HepG2 (cell line): ENCODE data around the gene SNRNP25. TPM values are rescaled to one million over a fixed set of nuclear protein-coding genes. Genes with fewer than 3 reads are reported as not detected.

ENCODE experiments used
- CC2D1A ChIP-seq: sonication (generic); formaldehyde crosslinking; IDR thresholded peaks from 2 replicates; pipeline ENCODE4 v1.8.1; 2023; ENCODE audit warnings: mild to moderate bottlenecking, missing genetic modification reagents
- FOXK2 ChIP-seq: fragments of 450-650 bp; IDR thresholded peaks from 2 replicates; pipeline ENCODE4 v1.6.1; 2016
- GATA4 ChIP-seq: sonication (generic); IDR thresholded peaks from 2 replicates; pipeline ENCODE4 v1.6.1; 2016; ENCODE audit warnings: antibody characterized with exemption, low read depth, borderline replicate concordance
- GZF1 ChIP-seq: sonication (generic); formaldehyde crosslinking; IDR thresholded peaks from 2 replicates; pipeline ENCODE4 v1.5.1; 2020; ENCODE audit warnings: mild to moderate bottlenecking, missing genetic modification reagents
- IRF1 ChIP-seq: sonication (generic); formaldehyde crosslinking; IDR thresholded peaks from 2 replicates; pipeline ENCODE4 v1.4.0; 2020; ENCODE audit warnings: low read depth, mild to moderate bottlenecking, missing genetic modification reagents
- NFIB ChIP-seq: sonication (generic); formaldehyde crosslinking; IDR thresholded peaks from 2 replicates; pipeline ENCODE4 v1.9.0; 2021; ENCODE audit warnings: missing genetic modification reagents, mild to moderate bottlenecking, borderline replicate concordance
- RERE ChIP-seq: IDR thresholded peaks from 2 replicates; pipeline ENCODE4 v1.6.1; 2016; ENCODE audit warnings: low read depth, missing genetic modification reagents, missing compliant biosample characterization
- RFXAP ChIP-seq: sonication (generic); formaldehyde crosslinking; IDR thresholded peaks from 2 replicates; pipeline ENCODE4 v1.4.0; 2020; ENCODE audit warnings: missing genetic modification reagents, borderline replicate concordance
- SALL1 ChIP-seq: sonication (generic); formaldehyde crosslinking; IDR thresholded peaks from 2 replicates; pipeline ENCODE4 v1.8.0; 2022; ENCODE audit warnings: mild to moderate bottlenecking, missing genetic modification reagents
- SMARCC2 ChIP-seq: fragments of 450-650 bp; IDR thresholded peaks from 2 replicates; pipeline ENCODE4 v1.6.1; 2017; ENCODE audit warnings: antibody characterized with exemption, mild to moderate bottlenecking
- ZBTB44 ChIP-seq: sonication (generic); formaldehyde crosslinking; IDR thresholded peaks from 2 replicates; pipeline ENCODE4 v1.4.0; 2020; ENCODE audit warnings: missing genetic modification reagents
- ZMAT5 ChIP-seq: sonication (generic); formaldehyde crosslinking; IDR thresholded peaks from 2 replicates; pipeline ENCODE4 v1.5.0; 2020; ENCODE audit warnings: mild to moderate bottlenecking, low read depth, missing genetic modification reagents, borderline replicate concordance
- ZNF335 ChIP-seq: sonication (generic); formaldehyde crosslinking; IDR thresholded peaks from 2 replicates; pipeline ENCODE4 v1.4.0; 2020; ENCODE audit warnings: missing genetic modification reagents
- ZNF350 ChIP-seq: sonication (generic); formaldehyde crosslinking; IDR thresholded peaks from 2 replicates; pipeline ENCODE4 v1.4.0; 2020; ENCODE audit warnings: mild to moderate bottlenecking, low read depth, missing genetic modification reagents, borderline replicate concordance
- ZNF468 ChIP-seq: sonication (generic); formaldehyde crosslinking; IDR thresholded peaks from 2 replicates; pipeline ENCODE4 v1.8.0; 2022; ENCODE audit warnings: mild to moderate bottlenecking, moderate library complexity, missing genetic modification reagents
- ZNF709 ChIP-seq: sonication (generic); formaldehyde crosslinking; IDR thresholded peaks from 2 replicates; pipeline ENCODE4 v1.5.0; 2020; ENCODE audit warnings: mild to moderate bottlenecking, missing genetic modification reagents
- polyA plus RNA-seq, 8 experiments: library from polyadenylated mRNA; depleted of rRNA in 3 of 8; stranded (reverse) in 7 of 8; unstranded in 1 of 8; fragments of >200 nt; fragmentation: Illumina TruSeq in 4 of 8; extraction: Trizol in 4 of 8; gene quantifications; 2 replicates each; pipeline versions ENCODE4 v1.2.1 to v1.2.3, GENCODE V29; 2011 to 2016; ENCODE audit warnings: low read depth in 4 of 8, missing spikeins in 1 of 8, mixed read lengths in 1 of 8; ENCODE audit not compliant: insufficient read depth in 1 of 8
- total RNA-seq, 5 experiments: library from RNA; depleted of rRNA; stranded (reverse); fragments of >200 nt; fragmentation: Illumina TruSeq; extraction: Trizol; gene quantifications; 2 replicates each; pipeline ENCODE4 v1.2.3, GENCODE V29; 2016; ENCODE audit warnings: low read depth in 1 of 5
- TF ChIP-seq, protein P1 (sequence below): sonication (generic); formaldehyde crosslinking; IDR thresholded peaks from 2 replicates; pipeline ENCODE4 v1.4.0; 2020; ENCODE audit warnings: mild to moderate bottlenecking, low read depth, missing genetic modification reagents
- TF ChIP-seq, protein P2 (sequence below): sonication (generic); formaldehyde crosslinking; IDR thresholded peaks from 2 replicates; pipeline ENCODE4 v1.4.0; 2020; ENCODE audit warnings: missing genetic modification reagents; ENCODE audit errors: not compliant biosample characterization
- TF ChIP-seq, protein P3 (sequence below): sonication (generic); formaldehyde crosslinking; IDR thresholded peaks from 2 replicates; pipeline ENCODE4 v1.4.0; 2020; ENCODE audit warnings: missing genetic modification reagents, low read depth, mild to moderate bottlenecking, borderline replicate concordance

The SNRNP25 gene
- total and polyA plus RNA-seq, 2 of the 13 experiments (the other 11 are each of a cell fraction or from before 2014, with no cell fraction given) = 34.1 to 97.4 TPM

GRCh38 chr16:76535-77272 is 23.1 kb downstream of the SNRNP25 start (continued):
- no peak for TF ChIP-seq GATA4
- TF ChIP-seq, protein P1, sequence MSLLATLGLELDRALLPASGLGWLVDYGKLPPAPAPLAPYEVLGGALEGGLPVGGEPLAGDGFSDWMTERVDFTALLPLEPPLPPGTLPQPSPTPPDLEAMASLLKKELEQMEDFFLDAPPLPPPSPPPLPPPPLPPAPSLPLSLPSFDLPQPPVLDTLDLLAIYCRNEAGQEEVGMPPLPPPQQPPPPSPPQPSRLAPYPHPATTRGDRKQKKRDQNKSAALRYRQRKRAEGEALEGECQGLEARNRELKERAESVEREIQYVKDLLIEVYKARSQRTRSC (CRISPR knock-in tag) = no peak
- TF ChIP-seq RERE (CRISPR knock-in tag) = no peak
- TF ChIP-seq IRF1 (CRISPR knock-in tag) = no peak
- TF ChIP-seq ZNF350 (CRISPR knock-in tag) = no peak
- TF ChIP-seq, protein P2, sequence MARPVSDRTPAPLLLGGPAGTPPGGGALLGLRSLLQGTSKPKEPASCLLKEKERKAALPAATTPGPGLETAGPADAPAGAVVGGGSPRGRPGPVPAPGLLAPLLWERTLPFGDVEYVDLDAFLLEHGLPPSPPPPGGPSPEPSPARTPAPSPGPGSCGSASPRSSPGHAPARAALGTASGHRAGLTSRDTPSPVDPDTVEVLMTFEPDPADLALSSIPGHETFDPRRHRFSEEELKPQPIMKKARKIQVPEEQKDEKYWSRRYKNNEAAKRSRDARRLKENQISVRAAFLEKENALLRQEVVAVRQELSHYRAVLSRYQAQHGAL (CRISPR knock-in tag) = no peak
- TF ChIP-seq, protein P3, sequence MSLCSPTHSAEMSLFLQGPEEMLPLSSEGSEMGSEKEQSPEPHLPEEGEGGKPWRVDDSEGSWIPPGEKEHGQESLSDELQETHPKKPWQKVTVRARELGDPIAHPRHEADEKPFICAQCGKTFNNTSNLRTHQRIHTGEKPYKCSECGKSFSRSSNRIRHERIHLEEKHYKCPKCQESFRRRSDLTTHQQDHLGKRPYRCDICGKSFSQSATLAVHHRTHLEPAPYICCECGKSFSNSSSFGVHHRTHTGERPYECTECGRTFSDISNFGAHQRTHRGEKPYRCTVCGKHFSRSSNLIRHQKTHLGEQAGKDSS (CRISPR knock-in tag) = no peak
- peak; percentile 61; the same call in 1 of the 2 replicates for TF ChIP-seq GZF1 (CRISPR knock-in tag)
- no peak for TF ChIP-seq ZNF335 (CRISPR knock-in tag)
- TF ChIP-seq RFXAP (CRISPR knock-in tag) = no peak
- no peak for TF ChIP-seq ZNF709
- TF ChIP-seq CC2D1A = no peak
- no peak for TF ChIP-seq ZBTB44 (CRISPR knock-in tag)
- TF ChIP-seq SMARCC2 = no peak
- no peak for TF ChIP-seq SALL1
- TF ChIP-seq NFIB (CRISPR knock-in tag) = no peak
- no peak for TF ChIP-seq ZMAT5 (CRISPR knock-in tag)
- TF ChIP-seq FOXK2 = no peak
- no peak for TF ChIP-seq ZNF468 (CRISPR knock-in tag)
